ENCODE data around the gene FGFR4.

Gene FGFR4

DNA sequence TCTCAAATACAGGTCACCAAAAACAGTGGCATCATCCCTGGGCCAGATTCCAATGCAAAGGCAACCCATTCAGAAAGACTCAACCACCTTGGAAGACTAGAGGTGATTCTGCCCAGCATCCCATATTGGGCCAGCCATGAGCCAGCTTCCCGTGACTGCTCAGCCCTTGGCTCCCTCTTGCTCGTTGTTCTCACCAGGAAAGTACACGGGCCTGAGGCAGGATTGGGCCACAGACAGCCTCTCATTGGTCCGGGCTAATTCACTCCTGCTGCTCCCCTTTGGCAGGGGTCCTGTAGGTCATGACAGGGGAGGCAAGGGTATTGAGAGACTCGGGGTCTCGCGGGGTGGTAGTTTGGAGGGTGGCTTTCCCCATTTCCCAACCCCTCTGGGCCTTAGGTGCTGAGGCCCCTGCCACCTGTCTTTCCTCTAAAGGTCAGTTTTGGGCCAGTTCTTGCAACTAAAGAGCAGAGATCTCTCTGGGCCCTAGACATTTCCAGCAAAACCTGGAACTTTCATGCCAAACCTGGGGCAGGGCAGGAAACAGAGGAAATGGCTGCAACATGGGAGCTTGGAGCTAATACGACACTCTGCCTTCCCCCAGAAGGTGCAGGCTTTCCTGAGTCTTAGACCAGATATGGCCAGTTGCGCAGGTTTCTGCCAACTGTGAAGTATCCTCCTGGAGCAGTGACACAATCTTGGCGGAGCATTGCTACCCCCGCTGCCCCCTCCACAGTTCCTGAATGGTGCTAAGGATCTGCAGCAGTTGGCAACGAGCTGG lies 22.0 kb upstream of the FGFR4 start:
- Histone ChIP-seq H3K4me1 (ENCODE audit: insufficient read depth, poor library complexity, severe bottlenecking) (no peaks in the 10 kb centered on the region), H3K4me3 (ENCODE audit: severe bottlenecking) (no peak overlapping the region), H3K36me3 (ENCODE audit: low read depth) (peaks cover 11% of the 10 kb centered on the region; the same call in 1 of the 2 replicates), H3K9me3 (ENCODE audit: severe bottlenecking) (no peaks in the 10 kb centered on the region), H3K27me3 (ENCODE audit: insufficient read depth, poor library complexity, severe bottlenecking) (no peaks in the 10 kb centered on the region), H3K27ac (ENCODE audit: poor library complexity, severe bottlenecking) (no peak overlapping the region)
- no peak for DNase-seq (ENCODE audit: low spot score)
- TF ChIP-seq CTCF (IDR thresholded peaks at IDR 0.05; ENCODE audit: poor library complexity, severe bottlenecking): no peak
- no peak for ATAC-seq (ENCODE audit: low read depth)

DNA sequence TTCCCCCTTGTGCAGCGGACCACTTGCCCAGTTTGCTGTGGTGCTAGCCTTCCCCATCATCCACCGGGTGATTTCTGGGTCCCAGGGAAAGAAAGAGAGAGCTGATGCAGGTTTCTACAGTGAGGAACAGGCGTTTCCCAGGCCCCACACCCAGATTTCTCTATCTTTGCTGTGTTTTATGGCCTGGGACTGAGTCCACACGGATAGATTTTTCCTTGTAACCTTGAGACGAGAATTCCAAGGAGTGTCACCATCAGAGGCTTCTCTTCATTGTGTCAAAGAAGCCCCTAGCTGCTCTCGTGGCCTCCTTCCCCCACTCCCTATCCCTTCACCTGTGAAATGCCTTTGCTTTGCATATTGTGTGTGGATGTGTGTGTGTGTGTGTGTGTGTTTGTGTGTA lies 21.2 kb upstream of the FGFR4 start:
- TF ChIP-seq CTCF (IDR thresholded peaks at IDR 0.05; ENCODE audit: poor library complexity, severe bottlenecking): no peak
- Histone ChIP-seq H3K27me3 (ENCODE audit: insufficient read depth, poor library complexity, severe bottlenecking) (no peaks in the 10 kb centered on the region), H3K4me1 (ENCODE audit: insufficient read depth, poor library complexity, severe bottlenecking) (no peaks in the 10 kb centered on the region), H3K4me3 (ENCODE audit: severe bottlenecking) (no peak overlapping the region), H3K9me3 (ENCODE audit: severe bottlenecking) (no peaks in the 10 kb centered on the region), H3K27ac (ENCODE audit: poor library complexity, severe bottlenecking) (no peak overlapping the region), H3K36me3 (ENCODE audit: low read depth) (peaks cover 9% of the 10 kb centered on the region; the same call in 1 of the 2 replicates)
- DNase-seq (ENCODE audit: low spot score) (no peak), ATAC-seq (ENCODE audit: low read depth) (no peak)

DNA sequence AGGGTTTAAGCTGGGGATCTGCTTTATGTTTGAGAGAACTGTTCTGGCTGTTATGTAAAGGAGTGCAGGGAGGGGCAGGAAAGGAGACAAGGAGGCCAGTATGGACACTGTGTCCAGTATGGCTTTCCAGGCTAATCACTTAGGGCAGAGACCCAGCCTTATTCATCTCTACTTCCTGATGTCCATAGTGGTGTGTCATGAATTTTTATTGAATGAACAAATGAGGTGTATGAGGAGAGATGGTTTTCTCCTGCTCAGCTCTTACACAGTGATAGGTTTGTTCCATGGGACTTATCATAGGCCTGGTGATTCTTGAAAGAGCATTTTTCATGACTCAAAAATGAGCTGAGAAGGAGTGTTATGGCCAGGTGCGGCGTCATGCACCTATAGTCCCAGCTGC lies 20.5 kb upstream of the FGFR4 start:
- Histone ChIP-seq H3K4me3 (ENCODE audit: severe bottlenecking) (no peak overlapping the region), H3K27ac (ENCODE audit: poor library complexity, severe bottlenecking) (no peak overlapping the region), H3K9me3 (ENCODE audit: severe bottlenecking) (no peaks in the 10 kb centered on the region), H3K36me3 (ENCODE audit: low read depth) (peaks cover 9% of the 10 kb centered on the region; the same call in 1 of the 2 replicates), H3K27me3 (ENCODE audit: insufficient read depth, poor library complexity, severe bottlenecking) (no peaks in the 10 kb centered on the region), H3K4me1 (ENCODE audit: insufficient read depth, poor library complexity, severe bottlenecking) (no peaks in the 10 kb centered on the region)
- DNase-seq (ENCODE audit: low spot score) (no peak), ATAC-seq (ENCODE audit: low read depth) (peak; percentile 13; the same call in 1 of the 3 replicates)
- TF ChIP-seq CTCF (IDR thresholded peaks at IDR 0.05; ENCODE audit: poor library complexity, severe bottlenecking): no peak

DNA sequence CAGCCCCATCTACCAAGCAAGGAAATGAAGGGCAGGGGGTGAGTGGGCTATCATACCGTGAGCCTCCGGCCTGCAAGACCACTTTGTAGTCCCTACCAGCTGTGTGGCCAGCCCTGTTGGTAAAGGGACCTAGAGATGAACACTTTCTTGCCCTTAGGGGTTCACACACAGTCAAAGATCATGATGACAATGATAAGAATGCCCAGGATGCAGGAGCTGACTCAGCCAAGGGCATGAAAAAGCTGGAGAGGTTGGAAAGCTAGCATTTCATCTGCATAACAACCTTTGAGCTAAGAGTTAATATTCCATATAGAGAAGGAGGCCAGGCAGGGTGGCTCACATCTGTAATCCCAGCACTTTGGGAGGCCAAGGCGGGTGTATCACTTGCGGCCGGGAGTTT lies 19.2 kb upstream of the FGFR4 start:
- Histone ChIP-seq H3K36me3 (ENCODE audit: low read depth) (peaks cover 2% of the 10 kb centered on the region; the same call in 1 of the 2 replicates), H3K4me1 (ENCODE audit: insufficient read depth, poor library complexity, severe bottlenecking) (no peaks in the 10 kb centered on the region), H3K4me3 (ENCODE audit: severe bottlenecking) (no peak overlapping the region), H3K9me3 (ENCODE audit: severe bottlenecking) (no peaks in the 10 kb centered on the region), H3K27ac (ENCODE audit: poor library complexity, severe bottlenecking) (no peak overlapping the region), H3K27me3 (ENCODE audit: insufficient read depth, poor library complexity, severe bottlenecking) (no peaks in the 10 kb centered on the region)
- no peak for DNase-seq (ENCODE audit: low spot score)
- no peak for TF ChIP-seq CTCF (IDR thresholded peaks at IDR 0.05; ENCODE audit: poor library complexity, severe bottlenecking)
- no peak for ATAC-seq (ENCODE audit: low read depth)

DNA sequence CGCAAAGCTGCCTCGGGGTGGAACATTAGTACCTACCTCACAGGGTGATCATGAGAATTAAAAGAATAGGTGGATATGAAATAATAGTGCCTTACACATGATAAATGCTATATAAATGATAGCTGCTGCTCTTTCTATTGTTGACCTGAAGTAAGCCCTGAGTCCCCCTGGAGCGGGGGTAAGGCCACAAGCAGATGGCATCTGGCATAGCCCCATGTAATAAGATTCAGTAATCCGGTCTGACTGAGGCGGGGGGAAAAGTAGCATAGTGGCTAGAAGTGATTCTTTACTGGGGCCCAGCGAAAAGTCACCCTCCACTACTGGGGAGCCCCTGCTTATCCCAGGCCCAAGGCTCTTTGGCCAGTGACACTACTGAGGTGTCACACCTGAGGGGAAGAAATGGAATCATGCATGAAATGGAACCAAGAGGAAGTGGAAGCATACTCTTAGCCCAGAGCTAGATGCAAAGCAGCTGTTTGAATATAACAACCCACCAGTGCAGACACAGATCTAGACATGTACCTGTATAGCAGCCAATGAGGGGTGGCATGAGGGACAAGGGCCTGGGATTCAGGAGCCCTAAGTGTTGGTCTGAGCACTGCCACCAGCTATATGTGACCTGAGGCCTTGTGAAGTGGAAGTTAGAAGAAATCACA lies 16.1 kb upstream of the FGFR4 start:
- Histone ChIP-seq H3K4me3 (ENCODE audit: severe bottlenecking) (no peak overlapping the region), H3K36me3 (ENCODE audit: low read depth) (no peaks in the 10 kb centered on the region), H3K27ac (ENCODE audit: poor library complexity, severe bottlenecking) (no peak overlapping the region), H3K9me3 (ENCODE audit: severe bottlenecking) (no peaks in the 10 kb centered on the region), H3K27me3 (ENCODE audit: insufficient read depth, poor library complexity, severe bottlenecking) (no peaks in the 10 kb centered on the region), H3K4me1 (ENCODE audit: insufficient read depth, poor library complexity, severe bottlenecking) (no peaks in the 10 kb centered on the region)
- TF ChIP-seq CTCF (IDR thresholded peaks at IDR 0.05; ENCODE audit: poor library complexity, severe bottlenecking): no peak
- no peak for DNase-seq (ENCODE audit: low spot score)
- no peak for ATAC-seq (ENCODE audit: low read depth)

Data from RWPE2 (cell line).